GM10266 (cell line): ENCODE data around the gene PFN2.
A peak's percentile ranks its signal among the peaks of the same experiment; 100 is the strongest.

ENCODE experiments used
- DNase-seq: peaks from one replicate; pipeline ENCODE4 v3.0.0; 2012; ENCODE audit errors: extremely low spot score
- CTCF ChIP-seq: IDR thresholded peaks from 2 replicates; pipeline ENCODE4 v1.5.1; 2012; ENCODE audit warnings: mild to moderate bottlenecking, low read depth; ENCODE audit not compliant: control insufficient read depth, insufficient read depth; ENCODE audit errors: missing control alignments

The PFN2 gene

GRCh38 chr3:149970716-149971402 lies at the start of gene PFN2:
Gene PFN2, minus strand, starts transcription at chr3:149970895. Its CDS starts 39 bp downstream, at chr3:149970856.
- TF ChIP-seq CTCF, result no peak
- peak; percentile 67 for DNase-seq

GRCh38 chr3:150015901-150016300 lies 45.2 kb upstream of the PFN2 start:
- TF ChIP-seq CTCF, result no peak
- DNase-seq, result no peak

GRCh38 chr3:150014782-150015181 lies 44.1 kb upstream of the PFN2 start:
- no peak for TF ChIP-seq CTCF
- DNase-seq, result no peak

- no peak for DNase-seq
- TF ChIP-seq CTCF, result no peak
These were observed 43.1 kb upstream of the PFN2 start for GRCh38 chr3:150013801-150014200.

GRCh38 chr3:150006794-150007193 lies 36.1 kb upstream of the PFN2 start:
- TF ChIP-seq CTCF, result no peak

GRCh38 chr3:150005243-150006112 lies 34.8 kb upstream of the PFN2 start:
- no peak for TF ChIP-seq CTCF
- no peak for DNase-seq

More at GRCh38 chr3:150006794-150007193, 36.1 kb upstream of the PFN2 start:
- no peak for DNase-seq

GRCh38 chr3:150000641-150001040 lies 29.9 kb upstream of the PFN2 start:
- DNase-seq, result no peak
- no peak for TF ChIP-seq CTCF
